ENCODE measurements around the gene CLSTN1. TPM values are rescaled to one million over a fixed set of nuclear protein-coding genes. Genes with fewer than 3 reads are reported as not detected.

The CLSTN1 gene
- total and polyA plus RNA-seq, 2 of the 8 experiments (the other 6 are each of a cell fraction or from before 2014, with no cell fraction given), result 34.2 to 97.4 TPM

DNA sequence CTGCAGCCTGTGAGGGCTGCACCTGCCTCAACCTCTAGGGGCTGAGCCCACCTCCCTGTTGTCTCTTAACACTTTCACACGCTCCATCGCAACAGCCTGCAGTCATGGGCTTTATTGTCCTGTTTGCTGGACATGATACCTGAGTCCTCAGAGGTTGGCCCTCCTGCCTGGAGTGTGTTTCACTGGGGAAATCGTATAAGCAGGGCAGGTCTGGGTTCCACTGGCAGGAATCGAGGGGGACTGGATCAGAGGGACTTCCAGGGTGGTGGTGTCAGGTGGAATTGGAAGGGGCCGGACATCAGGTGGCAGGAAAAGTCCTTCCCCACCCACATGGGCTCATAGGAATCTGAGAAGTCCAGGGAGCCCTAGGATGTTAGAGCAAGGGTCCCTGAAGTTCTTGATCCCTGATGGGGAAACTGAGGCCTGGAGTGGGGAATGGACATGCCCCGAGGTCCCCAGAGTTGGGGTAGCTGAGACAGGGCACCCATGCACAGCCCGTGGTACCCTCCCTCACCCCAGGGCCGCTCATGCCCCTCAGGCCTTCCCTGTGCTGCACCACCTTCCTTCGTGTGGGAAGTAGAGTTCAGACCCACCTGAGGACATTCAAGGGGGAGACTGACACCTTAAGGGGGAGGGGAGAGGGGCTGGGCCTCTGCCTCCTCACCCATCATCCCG, 105.6 kb downstream of the CLSTN1 start:
- H3K27me3 ChIP-seq (replicated peaks in 1 of 4; ENCODE audit: control insufficient read depth in 3 of 4, extremely low read depth in 1 of 4, insufficient read depth in 3 of 4, low read length in 3 of 4), result no peaks in the 10 kb centered on the region
- H3K4me2 ChIP-seq (ENCODE audit: insufficient read depth in 1 of 2, low read depth in 2 of 2, low read length in 2 of 2), result no peak overlapping the region
- no peak for TF ChIP-seq TBP (IDR thresholded peaks at IDR 0.05; ENCODE audit: low read depth, low read length)
- TF ChIP-seq, protein P1, sequence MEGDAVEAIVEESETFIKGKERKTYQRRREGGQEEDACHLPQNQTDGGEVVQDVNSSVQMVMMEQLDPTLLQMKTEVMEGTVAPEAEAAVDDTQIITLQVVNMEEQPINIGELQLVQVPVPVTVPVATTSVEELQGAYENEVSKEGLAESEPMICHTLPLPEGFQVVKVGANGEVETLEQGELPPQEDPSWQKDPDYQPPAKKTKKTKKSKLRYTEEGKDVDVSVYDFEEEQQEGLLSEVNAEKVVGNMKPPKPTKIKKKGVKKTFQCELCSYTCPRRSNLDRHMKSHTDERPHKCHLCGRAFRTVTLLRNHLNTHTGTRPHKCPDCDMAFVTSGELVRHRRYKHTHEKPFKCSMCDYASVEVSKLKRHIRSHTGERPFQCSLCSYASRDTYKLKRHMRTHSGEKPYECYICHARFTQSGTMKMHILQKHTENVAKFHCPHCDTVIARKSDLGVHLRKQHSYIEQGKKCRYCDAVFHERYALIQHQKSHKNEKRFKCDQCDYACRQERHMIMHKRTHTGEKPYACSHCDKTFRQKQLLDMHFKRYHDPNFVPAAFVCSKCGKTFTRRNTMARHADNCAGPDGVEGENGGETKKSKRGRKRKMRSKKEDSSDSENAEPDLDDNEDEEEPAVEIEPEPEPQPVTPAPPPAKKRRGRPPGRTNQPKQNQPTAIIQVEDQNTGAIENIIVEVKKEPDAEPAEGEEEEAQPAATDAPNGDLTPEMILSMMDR (IDR thresholded peaks at IDR 0.05; ENCODE audit: control extremely low read depth in 1 of 3, insufficient read depth in 1 of 3, low read depth in 1 of 3, low read length in 3 of 3), result peak in 2 of 3 experiments; percentile 5 to 15; a peak in 1 of 4 replicates
- TF ChIP-seq POLR2AphosphoS5 (IDR thresholded peaks at IDR 0.05; ENCODE audit: low read depth, low read length), result no peak
- H4K20me1 ChIP-seq (replicated peaks in 1 of 2; ENCODE audit: control insufficient read depth in 1 of 2, insufficient read depth in 2 of 2, low read length in 2 of 2), result no peaks in the 10 kb centered on the region
- H3K79me2 ChIP-seq (ENCODE audit: control insufficient read depth in 1 of 2, insufficient read depth in 2 of 2, low read length in 2 of 2), result no peaks in the 10 kb centered on the region
- peaks cover 4 to 50% (median 34%) of the 10 kb centered on the region in 4 experiments for H3K4me1 ChIP-seq (replicated peaks in 1 of 4; ENCODE audit: control insufficient read depth in 3 of 4, insufficient read depth in 4 of 4, low read length in 3 of 4)
- ChIA-PET CTCF (ENCODE audit: partially characterized antibody) (interaction anchor here (0.5 to 9.2 kb wide), 12 partner anchors 7 to 165 kb away, joined by 3 to 91 read pairs (median 33); no protein-coding TSS in a partner anchor), POLR2A (ENCODE audit: partially characterized antibody) (interaction anchor here (0.8 to 1.7 kb wide), 5 partner anchors 9 to 126 kb away, joined by 3 to 4 read pairs (median 4); no protein-coding TSS in a partner anchor)
- H2BK20ac ChIP-seq (ENCODE audit: low read length), result peak overlapping the region; percentile 96
- no peaks in the 10 kb centered on the region for H3K79me1 ChIP-seq (ENCODE audit: low read depth, low read length)
- H3K14ac ChIP-seq (ENCODE audit: insufficient read length), result no peak overlapping the region
- H4K91ac ChIP-seq (replicated peaks; ENCODE audit: insufficient read length, low read length), result peak overlapping the region; percentile 17
- H2BK12ac ChIP-seq (ENCODE audit: low read depth, low read length), result peak overlapping the region; percentile 82
- H3K23me2 ChIP-seq (ENCODE audit: low read depth, low read length), result no peaks in the 10 kb centered on the region
- no peak for FAIRE-seq
- H3K9ac ChIP-seq (replicated peaks in 1 of 4; ENCODE audit: extremely low read depth in 1 of 4, low read depth in 3 of 4, low read length in 3 of 4), result no peak overlapping the region; a peak in 1 of 7 replicates
- H2AK5ac ChIP-seq (ENCODE audit: low read depth, low read length), result peak overlapping the region; percentile 39; the same call in 1 of the 2 replicates
- H2BK120ac ChIP-seq (replicated peaks; ENCODE audit: low read depth, low read length), result no peak overlapping the region
- H3K4me3 ChIP-seq (ENCODE audit: extremely low read depth in 1 of 4, insufficient read depth in 2 of 4, low read depth in 3 of 4, low read length in 4 of 4), result no peak overlapping the region
- no peak overlapping the region for H3K56ac ChIP-seq (replicated peaks; ENCODE audit: insufficient read length, low read depth, low read length)
- H2AFZ ChIP-seq (ENCODE audit: low read length), result no peak overlapping the region
- no peak overlapping the region for H3K23ac ChIP-seq (ENCODE audit: insufficient read length)
- no peak overlapping the region for H3K4ac ChIP-seq (replicated peaks; ENCODE audit: insufficient read length, low read depth, low read length)
- peaks cover 0 to 8% (median 8%) of the 10 kb centered on the region in 4 experiments; a peak in 5 of 8 replicates for H3K36me3 ChIP-seq (ENCODE audit: control insufficient read depth in 2 of 4, insufficient read depth in 4 of 4, low read length in 3 of 4)
- H3K27ac ChIP-seq (ENCODE audit: low read depth, low read length), result 0 out of 2 replicates have a peak overlapping the region, but pooled peaks have one; percentile 13
- no peak overlapping the region for H4K8ac ChIP-seq (ENCODE audit: extremely low read depth, insufficient read depth, low read length)
- H2BK15ac ChIP-seq (ENCODE audit: low read length), result peak overlapping the region; percentile 98
- no peak overlapping the region for H4K5ac ChIP-seq (ENCODE audit: insufficient read length, low read depth, low read length)
- peaks cover 3% of the 10 kb centered on the region in 2 experiments; a peak in 2 of 4 replicates for H3K9me3 ChIP-seq (ENCODE audit: insufficient read depth in 2 of 2, low read depth in 1 of 2, low read length in 1 of 2)
- peak overlapping the region; percentile 36 for H3K18ac ChIP-seq (ENCODE audit: extremely low read depth, low read length)
- DNase-seq (ENCODE audit: low read depth in 1 of 2, low spot score in 2 of 2), result no peak
- WGBS, 2 experiments (ENCODE audit: extremely low coverage in 1 of 2, insufficient coverage in 1 of 2, insufficient read length in 1 of 2, insufficient replicate concordance in 2 of 2, low coverage in 1 of 2, low lambda C conversion rate in 2 of 2, missing lambda C conversion rate in 1 of 2), result 85% methylated on average over 10 of the region's 10 CpGs; no CpG with 5 or more reads in 1 of the 2 experiments
- peak overlapping the region; percentile 79; the same call in 1 of the 2 replicates for H2BK5ac ChIP-seq (ENCODE audit: low read depth, low read length)

Data from H1 (cell line).